Nephron (organoid): ENCODE data around the gene VASH2.

Experiments used
- H3K27ac Mint-ChIP-seq, 3 experiments: 2 replicates each; pipeline ENCODE4 v1.8.0; 2020; ENCODE audit warnings: mixed read lengths in 3 of 3, mild to moderate bottlenecking in 2 of 3, moderate library complexity in 1 of 3
- H3K27me3 Mint-ChIP-seq: 2 replicates; pipeline ENCODE4 v1.8.0; 2021; ENCODE audit warnings: low read depth, mild to moderate bottlenecking, moderate library complexity, mixed read lengths
- H3K36me3 Mint-ChIP-seq: 2 replicates; pipeline ENCODE4 v1.8.0; 2020; ENCODE audit warnings: low read depth, mixed read lengths
- H3K4me1 Mint-ChIP-seq: 2 replicates; pipeline ENCODE4 v1.8.0; 2020; ENCODE audit warnings: mixed read lengths
- H3K4me3 Mint-ChIP-seq, 3 experiments: 2 replicates each; pipeline ENCODE4 v1.8.0; 2020; ENCODE audit warnings: mild to moderate bottlenecking in 3 of 3, mixed read lengths in 3 of 3, moderate library complexity in 2 of 3
- H3K9me3 Mint-ChIP-seq: 2 replicates; pipeline ENCODE4 v1.8.0; 2020; ENCODE audit warnings: mixed read lengths
- CTCF ChIP-seq, 3 experiments: fragments of 200-600 bp; sonication (generic); IDR thresholded peaks; one replicate each; pipeline ENCODE4 v1.5.0; 2021; ENCODE audit warnings: antibody characterized with exemption in 3 of 3; ENCODE audit not compliant: unreplicated experiment in 3 of 3

Gene VASH2

GRCh38 chr1:213032651-213033050 is 82.3 kb downstream of the VASH2 start:
- no peak overlapping the region for H3K4me3 Mint-ChIP-seq
- TF ChIP-seq CTCF (IDR thresholded peaks at IDR 0.05; ENCODE audit: unreplicated experiment in 3 of 3): no peak
- H3K27me3 Mint-ChIP-seq: no peaks in the 10 kb centered on the region
- no peaks in the 10 kb centered on the region for H3K36me3 Mint-ChIP-seq
- no peaks in the 10 kb centered on the region for H3K9me3 Mint-ChIP-seq
- H3K27ac Mint-ChIP-seq: no peak overlapping the region
- H3K4me1 Mint-ChIP-seq: no peaks in the 10 kb centered on the region

GRCh38 chr1:213034713-213035112 is 84.4 kb downstream of the VASH2 start:
- Mint-ChIP-seq H3K9me3 (no peaks in the 10 kb centered on the region), H3K36me3 (no peaks in the 10 kb centered on the region), H3K27me3 (no peaks in the 10 kb centered on the region), H3K4me3 (no peak overlapping the region), H3K27ac (no peak overlapping the region), H3K4me1 (no peaks in the 10 kb centered on the region)
- TF ChIP-seq CTCF (IDR thresholded peaks at IDR 0.05; ENCODE audit: unreplicated experiment in 3 of 3): no peak

GRCh38 chr1:213035573-213035972 is 85.2 kb downstream of the VASH2 start:
- no peaks in the 10 kb centered on the region for H3K4me1 Mint-ChIP-seq
- no peaks in the 10 kb centered on the region for H3K36me3 Mint-ChIP-seq
- no peak for TF ChIP-seq CTCF (IDR thresholded peaks at IDR 0.05; ENCODE audit: unreplicated experiment in 3 of 3)
- no peak overlapping the region for H3K4me3 Mint-ChIP-seq
- H3K27ac Mint-ChIP-seq: no peak overlapping the region
- no peaks in the 10 kb centered on the region for H3K9me3 Mint-ChIP-seq
- no peaks in the 10 kb centered on the region for H3K27me3 Mint-ChIP-seq
